Activated CD8-positive, alpha-beta memory T cell treated with anti-CD3 and anti-CD28 coated beads for 36 hours (primary cell): ENCODE measurements around the gene ETNK1. TPM values are rescaled to one million over a fixed set of nuclear protein-coding genes. Genes with fewer than 3 reads are reported as not detected.
"Not testable (repeated sequence)": the region's sequence is repeated elsewhere in the genome, so short reads cannot be mapped to it uniquely, and the experiment has no call there.

Experiments used
- CTCF ChIA-PET: fragments of 350-600 bp; sonication (Branson Sonifier 250); formaldehyde crosslinking; loops from one replicate; lab custom pipeline; 2021; ENCODE audit warnings: antibody characterized with exemption; lab: Charles Lee
- POLR2A ChIA-PET: fragments of 350-600 bp; sonication (Branson Sonifier 250); formaldehyde crosslinking; loops from one replicate; lab custom pipeline; 2021; ENCODE audit warnings: antibody characterized with exemption; lab: Charles Lee
- total RNA-seq, 2 experiments: library from RNA; stranded (reverse); gene quantifications; one replicate each; pipeline ENCODE4 v1.2.3, GENCODE V29; 2021

ETNK1 gene
- total RNA-seq, 2 experiments from 2014 or later: 70.4 to 75.6 TPM

DNA sequence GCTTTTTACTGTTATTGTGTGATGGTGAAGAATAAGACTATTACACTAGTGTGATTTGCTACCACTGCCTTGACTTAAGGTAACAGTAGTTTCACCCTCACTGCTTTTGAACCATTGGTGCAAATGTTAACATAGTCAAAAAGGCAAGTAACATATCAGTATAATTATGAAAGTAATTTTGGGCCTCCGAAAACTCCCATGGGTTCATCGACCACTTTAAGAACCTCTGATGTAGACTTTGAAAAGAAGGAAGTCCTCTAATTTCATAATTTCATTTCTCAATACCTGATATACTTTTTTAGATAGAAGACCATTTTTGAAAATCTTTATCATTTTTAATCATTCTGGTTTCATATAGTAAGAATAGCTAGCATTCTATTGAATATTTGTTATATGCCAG is 57.7 kb downstream of the ETNK1 start:
- ChIA-PET CTCF (interaction anchor here (0.6 kb wide), 1 partner anchor 21 kb away, joined by 4 read pairs; no protein-coding TSS in a partner anchor), POLR2A (no interaction called here)

GRCh38 chr12:22683131-22683530 is 58.2 kb downstream of the ETNK1 start:
- CTCF ChIA-PET: interaction anchor here (0.6 kb wide), 1 partner anchor 21 kb away, joined by 4 read pairs; no protein-coding TSS in a partner anchor

GRCh38 chr12:22684140-22685118 is 59.5 kb downstream of the ETNK1 start:
- ChIA-PET CTCF (no interaction called here), POLR2A (no interaction called here)

More at GRCh38 chr12:22683131-22683530, 58.2 kb downstream of the ETNK1 start:
- POLR2A ChIA-PET: no interaction called here

- POLR2A ChIA-PET: no interaction called here
- CTCF ChIA-PET: no interaction called here
Observed at GRCh38 chr12:22686193-22686592, 61.2 kb downstream of the ETNK1 start.

GRCh38 chr12:22687361-22688076 is 62.5 kb downstream of the ETNK1 start:
- ChIA-PET POLR2A (no interaction called here), CTCF (no interaction called here)

- ChIA-PET CTCF (no interaction called here), POLR2A (no interaction called here)
Observed at GRCh38 chr12:22689876-22690275, 64.9 kb downstream of the ETNK1 start.

- ChIA-PET POLR2A (no interaction called here), CTCF (no interaction called here)
Observed at GRCh38 chr12:22691319-22691718, 66.3 kb downstream of the ETNK1 start.

- POLR2A ChIA-PET, CTCF ChIA-PET: not testable (repeated sequence)
Observed at GRCh38 chr12:22692467-22692866, 67.5 kb downstream of the ETNK1 start.

DNA sequence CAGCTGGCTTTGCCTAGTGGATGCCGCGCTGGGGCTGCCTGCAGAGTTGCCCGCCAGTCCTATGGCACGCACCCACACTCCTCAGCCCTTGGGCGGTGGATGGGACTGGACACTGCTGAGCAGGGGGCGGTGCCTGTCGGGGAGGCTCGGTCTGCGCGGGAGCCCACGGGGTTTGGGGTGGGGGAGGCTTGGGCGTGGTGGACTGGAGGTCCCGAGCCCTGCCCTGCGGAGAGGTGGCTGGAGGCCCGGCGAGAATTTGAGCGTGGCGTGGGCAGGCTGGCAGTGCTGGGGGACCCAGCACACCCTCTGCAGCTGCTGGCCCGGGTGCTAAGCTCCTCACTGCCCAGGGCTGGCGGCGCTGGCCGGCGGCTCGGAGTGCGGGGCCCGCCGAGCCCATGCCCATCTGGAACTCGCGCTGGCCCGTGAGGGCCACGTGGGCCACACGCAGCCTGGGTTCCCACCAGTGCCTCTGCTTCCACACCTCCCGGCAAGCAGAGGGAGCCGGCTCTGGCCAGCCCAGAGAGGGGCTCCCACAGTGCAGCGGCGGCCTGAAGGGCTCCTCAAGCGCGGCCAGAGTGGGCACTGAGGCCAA is 68.1 kb downstream of the ETNK1 start:
- ChIA-PET POLR2A (no interaction called here), CTCF (no interaction called here)

GRCh38 chr12:22698576-22698975 is 73.6 kb downstream of the ETNK1 start:
- ChIA-PET CTCF (no interaction called here), POLR2A (no interaction called here)

DNA sequence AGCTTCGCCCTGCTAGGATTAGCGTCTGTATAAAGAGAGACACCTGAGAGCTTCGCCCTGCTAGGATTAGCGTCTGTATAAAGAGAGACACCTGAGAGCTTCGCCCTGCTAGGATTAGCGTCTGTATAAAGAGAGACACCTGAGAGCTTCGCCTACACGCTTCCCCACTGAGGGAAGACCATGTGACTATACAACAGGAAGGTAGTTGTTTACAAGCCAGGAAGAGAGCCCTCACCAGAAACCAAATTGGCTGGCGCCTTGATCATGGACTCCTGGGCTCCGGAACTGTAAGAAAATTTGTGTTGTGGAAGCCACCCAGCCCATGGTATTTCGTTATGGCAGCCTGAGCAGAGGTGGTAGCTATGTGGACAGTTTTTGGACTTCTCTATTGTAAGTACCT is 74.7 kb downstream of the ETNK1 start:
- POLR2A ChIA-PET, CTCF ChIA-PET: not testable (repeated sequence)

- CTCF ChIA-PET: no interaction called here
Observed at GRCh38 chr12:22700106-22700505, 75.1 kb downstream of the ETNK1 start.

DNA sequence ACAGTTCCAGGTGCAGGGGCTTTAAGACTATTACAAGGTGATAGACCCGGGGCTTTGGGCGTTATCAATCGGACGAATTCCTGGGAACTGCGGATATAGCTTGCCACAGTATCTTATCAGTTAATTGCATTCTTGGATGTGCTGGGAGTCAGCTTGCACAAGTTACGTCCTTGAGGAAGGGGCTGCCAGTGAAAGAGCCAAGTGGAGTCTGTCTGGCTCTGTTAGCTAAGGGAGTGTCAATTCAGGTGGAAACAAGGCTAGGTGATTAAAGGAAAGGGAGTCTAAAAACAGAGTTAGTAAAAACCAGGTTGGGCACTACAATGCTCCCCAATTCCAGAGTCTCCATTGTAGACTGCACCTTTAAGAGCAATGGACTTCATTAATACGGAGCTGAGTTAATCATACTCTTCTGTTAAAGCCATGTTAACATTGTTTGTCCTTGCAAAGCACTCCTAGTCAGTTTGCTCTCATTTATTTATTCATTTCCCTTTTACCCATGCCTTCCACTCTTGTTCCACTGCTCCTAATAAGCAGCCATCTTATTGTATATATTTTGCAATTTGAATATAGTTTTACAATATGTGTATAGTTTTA is 76.3 kb downstream of the ETNK1 start:
- POLR2A ChIA-PET: not testable (repeated sequence)
- CTCF ChIA-PET: interaction anchor here (1.0 kb wide), 1 partner anchor 55 kb away, joined by 3 read pairs; no protein-coding TSS in a partner anchor

More at GRCh38 chr12:22700106-22700505, 75.1 kb downstream of the ETNK1 start:
- POLR2A ChIA-PET: no interaction called here

DNA sequence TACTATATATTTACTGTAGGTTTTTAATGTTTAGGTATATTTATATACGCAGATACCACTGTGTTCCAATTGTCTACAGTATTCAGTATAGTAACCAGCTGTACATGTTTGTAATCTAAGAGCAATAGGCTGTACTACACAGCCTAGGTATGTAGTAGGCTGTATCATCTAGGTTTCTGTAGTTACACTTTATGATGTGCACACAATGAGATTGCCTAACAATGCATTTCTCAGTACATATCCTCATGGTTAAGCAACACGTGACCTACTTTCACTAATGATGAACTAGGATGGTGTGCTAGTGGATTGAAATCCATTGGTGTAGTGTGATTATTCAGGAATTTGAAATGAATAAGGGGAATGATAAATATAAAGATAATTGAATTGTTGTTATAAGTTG is 77.7 kb downstream of the ETNK1 start:
- POLR2A ChIA-PET: no interaction called here
- CTCF ChIA-PET: no interaction called here

DNA sequence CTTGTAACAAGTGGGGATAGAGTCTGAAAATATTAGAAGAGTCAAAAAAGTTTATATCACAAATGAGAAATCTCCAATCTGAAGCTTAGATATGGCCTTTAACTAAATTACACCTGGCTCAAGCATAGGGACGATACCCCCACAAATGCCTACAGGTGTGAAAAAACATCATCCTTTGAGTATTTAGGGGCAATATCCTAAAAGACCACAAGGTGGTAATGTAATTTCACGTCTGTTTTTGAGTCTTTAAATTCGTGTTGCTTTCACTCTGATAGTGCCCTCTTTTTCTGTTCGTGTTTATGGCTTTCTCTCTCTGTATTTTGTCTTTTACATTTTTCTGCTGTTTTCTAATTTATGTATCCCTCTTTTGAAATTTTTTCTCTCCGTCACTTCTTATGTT is 84.3 kb downstream of the ETNK1 start:
- ChIA-PET CTCF (no interaction called here), POLR2A (no interaction called here)

DNA sequence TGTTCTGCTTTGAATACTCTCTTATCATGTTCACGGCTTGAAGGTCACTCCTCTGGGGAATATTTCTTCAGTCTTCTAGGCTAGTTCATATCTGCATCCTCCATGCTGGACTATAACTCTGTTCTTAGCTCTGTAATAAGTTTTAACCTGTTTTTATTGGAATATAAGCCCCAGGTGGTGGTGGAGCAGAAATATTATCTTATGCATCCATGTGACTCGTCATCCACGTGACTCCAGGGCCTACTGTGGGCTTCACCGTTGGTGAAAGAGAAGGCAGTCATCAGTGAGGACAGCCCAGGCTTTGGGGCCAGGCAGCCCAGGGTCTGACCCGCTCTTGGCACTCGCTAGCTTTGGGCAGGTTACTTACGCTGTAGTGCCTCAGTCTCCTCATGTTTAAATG is 87.1 kb downstream of the ETNK1 start:
- POLR2A ChIA-PET: no interaction called here
- CTCF ChIA-PET: no interaction called here

DNA sequence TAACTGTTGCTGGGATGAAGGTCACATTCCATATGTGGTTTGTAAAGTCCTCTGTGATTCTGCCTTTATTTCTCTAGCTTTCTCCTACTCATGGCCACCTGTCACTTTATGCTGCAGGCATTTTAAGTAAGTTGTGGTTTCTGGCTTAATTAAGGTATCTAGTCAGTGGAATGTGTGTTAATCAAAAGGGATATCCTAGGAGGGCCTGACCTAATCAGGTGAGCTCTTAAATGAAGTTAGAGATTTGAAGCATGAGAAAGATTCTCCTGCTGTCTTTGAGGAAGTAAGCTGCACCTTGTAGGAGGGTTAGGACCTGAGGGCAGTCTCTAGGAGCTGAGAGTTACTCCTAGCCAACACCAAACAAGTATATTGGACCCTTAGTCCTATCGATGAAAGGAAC is 90.3 kb downstream of the ETNK1 start:
- CTCF ChIA-PET: no interaction called here
- POLR2A ChIA-PET: no interaction called here

- ChIA-PET POLR2A (no interaction called here), CTCF (no interaction called here)
Observed at GRCh38 chr12:22719745-22720144, 94.8 kb downstream of the ETNK1 start.

GRCh38 chr12:22722081-22722480 is 97.1 kb downstream of the ETNK1 start:
- POLR2A ChIA-PET: no interaction called here
- CTCF ChIA-PET: no interaction called here

GRCh38 chr12:22722779-22723178 is 97.8 kb downstream of the ETNK1 start:
- ChIA-PET POLR2A (no interaction called here), CTCF (no interaction called here)
